HUDEP-2 (cell line): ENCODE measurements around the gene ID2.
A peak's percentile ranks its signal among the peaks of the same experiment; 100 is the strongest.

Source experiments
- DNase-seq, 76 experiments: peaks; one replicate each; lab custom pipeline; 2025; ENCODE audit not compliant: unreplicated experiment in 76 of 76; lab: John Stamatoyannopoulos, UW

Gene ID2

GRCh38 chr2:8666581-8666980 is 15.3 kb upstream of the ID2 start:
- DNase-seq = no peak

- DNase-seq = no peak
Observed at GRCh38 chr2:8667896-8668512, 13.9 kb upstream of the ID2 start.

DNA sequence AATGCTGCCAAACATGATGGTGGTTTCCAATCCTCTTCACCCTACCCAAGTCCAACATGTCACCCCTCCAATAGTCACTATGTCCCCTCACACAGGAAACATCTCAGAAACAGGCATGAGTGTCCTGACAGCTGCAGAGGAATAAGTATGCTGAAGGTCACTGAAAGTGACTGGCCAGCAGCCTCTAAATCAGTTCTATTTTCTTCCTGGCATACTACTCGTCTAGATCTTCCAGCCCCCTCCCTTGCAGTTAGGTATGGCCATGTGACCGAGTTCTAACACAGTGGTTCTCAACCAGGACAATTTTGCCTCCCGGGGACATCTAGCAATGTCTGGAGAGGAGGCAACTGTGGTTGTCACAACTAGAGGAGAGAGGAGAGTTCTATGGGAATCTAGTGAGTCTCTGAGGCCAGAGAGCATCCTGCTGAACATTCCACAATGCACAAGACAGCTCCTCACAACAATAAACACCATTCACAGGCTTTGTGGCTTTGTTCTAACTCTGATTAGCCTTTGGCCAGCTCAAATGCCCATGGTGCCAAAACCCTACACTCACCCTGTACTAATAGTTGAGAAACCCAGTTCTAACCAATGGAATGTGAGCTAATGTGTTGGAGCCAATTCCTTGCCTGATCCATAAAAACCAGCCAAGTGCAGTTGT is 12.6 kb upstream of the ID2 start:
- DNase-seq = no peak

DNA sequence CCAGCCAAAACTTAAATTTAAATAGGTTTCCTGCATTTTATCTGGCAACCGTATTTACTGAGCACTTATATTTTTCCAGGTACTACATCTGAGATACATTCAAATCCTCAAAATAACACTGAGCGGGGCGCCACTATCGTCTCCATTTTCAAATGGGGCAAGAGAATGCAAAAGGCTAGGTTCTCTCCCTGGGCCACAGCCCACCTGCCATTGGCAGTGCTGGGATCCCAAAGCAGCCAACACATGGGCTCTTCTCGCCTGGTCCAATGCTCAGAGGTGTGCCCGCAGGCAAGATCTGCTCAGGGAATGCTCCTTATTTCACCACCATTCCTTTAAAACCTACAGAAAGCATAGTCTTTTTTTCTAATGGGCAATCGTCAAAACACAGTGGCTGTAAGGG is 11.3 kb upstream of the ID2 start:
- DNase-seq = no peak

- no peak for DNase-seq
Observed at GRCh38 chr2:8671176-8671575, 10.7 kb upstream of the ID2 start.

DNA sequence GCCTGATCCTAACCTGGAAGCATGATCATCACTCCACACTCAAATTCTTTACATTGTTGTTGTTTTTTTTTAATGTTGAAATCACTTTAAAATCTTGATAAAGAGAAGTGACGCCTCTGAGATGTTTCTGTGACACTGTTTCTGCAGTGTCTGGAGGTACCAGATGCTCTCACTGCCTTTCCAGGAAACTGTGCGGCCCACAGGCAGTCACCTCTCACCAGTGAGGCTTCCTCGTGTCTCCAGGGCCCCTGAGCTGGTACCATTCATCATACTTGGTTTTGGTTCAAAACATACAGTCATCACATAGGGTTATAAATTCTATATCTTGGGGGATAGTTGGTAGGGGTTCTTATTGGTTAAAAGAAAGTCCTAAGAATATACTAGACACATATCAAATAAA is 10.1 kb upstream of the ID2 start:
- DNase-seq = no peak

GRCh38 chr2:8672940-8673339 is 8.9 kb upstream of the ID2 start:
- no peak for DNase-seq

DNA sequence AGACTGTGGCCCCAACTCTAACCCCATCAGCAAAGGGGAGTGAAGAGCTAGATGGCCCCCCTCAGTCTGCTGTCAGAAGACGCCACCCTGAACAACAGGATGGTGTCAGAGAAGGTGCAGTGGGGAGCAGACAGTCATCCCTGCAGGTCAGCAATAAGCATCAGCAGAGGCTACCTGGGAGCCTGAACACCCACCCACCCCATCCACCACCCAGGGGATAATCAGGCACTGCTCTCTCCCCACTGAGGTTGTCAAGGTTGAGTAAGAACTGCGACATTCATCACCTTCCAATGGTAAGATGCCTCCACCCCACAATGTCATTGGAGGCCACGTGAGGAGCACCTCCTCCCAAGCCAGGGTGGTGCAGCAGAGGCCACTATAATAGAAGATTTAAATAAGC is 8.5 kb upstream of the ID2 start:
- no peak for DNase-seq

- no peak for DNase-seq
Observed at GRCh38 chr2:8674420-8675009, 7.3 kb upstream of the ID2 start.

GRCh38 chr2:8675543-8675942 is 6.3 kb upstream of the ID2 start:
- DNase-seq = no peak

- DNase-seq = peak in 66 of 76 experiments; percentile 15 to 73 (median 58)
Observed at GRCh38 chr2:8676191-8676920, 5.5 kb upstream of the ID2 start.

GRCh38 chr2:8676921-8677645 is 4.8 kb upstream of the ID2 start:
- peak in 32 of 76 experiments; percentile 15 to 68 (median 36) for DNase-seq

DNA sequence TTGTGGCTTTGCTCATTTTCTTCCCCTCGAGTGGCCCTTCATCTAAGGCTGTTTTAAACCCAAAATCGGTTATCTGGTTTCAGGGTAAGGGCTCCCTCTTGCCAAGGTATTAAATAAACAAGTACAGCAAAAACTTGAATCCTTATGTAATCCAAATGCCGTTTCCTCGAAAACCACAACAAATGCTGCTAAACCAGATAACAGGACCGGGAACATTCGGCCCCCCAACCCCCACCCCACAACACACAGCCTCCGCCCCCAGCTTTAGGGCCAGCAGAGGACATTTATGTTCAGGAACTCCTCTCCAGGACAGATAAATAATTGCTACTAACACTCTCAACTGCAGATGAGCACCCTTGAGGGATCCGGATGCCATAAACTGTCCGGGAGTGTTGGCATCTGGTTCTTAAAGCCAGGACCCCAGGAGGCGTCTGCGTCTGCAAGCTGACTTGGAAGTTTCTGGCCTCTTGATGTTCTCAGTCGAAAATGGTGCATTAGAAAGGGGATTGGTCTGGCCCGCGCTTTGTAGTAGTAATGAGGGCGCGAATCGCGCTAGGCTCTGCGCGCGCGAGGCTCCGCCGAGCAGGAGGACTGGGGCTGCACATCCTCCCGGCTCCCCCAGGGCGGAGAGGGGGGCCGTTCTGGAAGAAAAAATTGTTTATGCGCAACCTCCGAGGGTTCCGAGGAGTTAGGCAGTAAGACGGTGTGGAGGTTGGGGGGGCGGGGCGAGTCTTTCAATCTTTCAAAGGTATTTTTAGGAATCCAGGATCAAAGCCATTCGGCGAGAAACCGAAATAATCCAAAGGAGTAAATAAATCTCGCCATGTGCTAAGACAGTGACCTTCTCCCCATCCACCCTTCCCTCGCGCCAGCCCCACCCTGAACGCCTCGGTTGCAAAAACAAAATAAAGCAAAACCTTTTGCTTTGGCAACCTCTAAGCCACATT is 3.9 kb upstream of the ID2 start:
- DNase-seq = peak in 74 of 76 experiments; percentile 38 to 92 (median 79)

DNA sequence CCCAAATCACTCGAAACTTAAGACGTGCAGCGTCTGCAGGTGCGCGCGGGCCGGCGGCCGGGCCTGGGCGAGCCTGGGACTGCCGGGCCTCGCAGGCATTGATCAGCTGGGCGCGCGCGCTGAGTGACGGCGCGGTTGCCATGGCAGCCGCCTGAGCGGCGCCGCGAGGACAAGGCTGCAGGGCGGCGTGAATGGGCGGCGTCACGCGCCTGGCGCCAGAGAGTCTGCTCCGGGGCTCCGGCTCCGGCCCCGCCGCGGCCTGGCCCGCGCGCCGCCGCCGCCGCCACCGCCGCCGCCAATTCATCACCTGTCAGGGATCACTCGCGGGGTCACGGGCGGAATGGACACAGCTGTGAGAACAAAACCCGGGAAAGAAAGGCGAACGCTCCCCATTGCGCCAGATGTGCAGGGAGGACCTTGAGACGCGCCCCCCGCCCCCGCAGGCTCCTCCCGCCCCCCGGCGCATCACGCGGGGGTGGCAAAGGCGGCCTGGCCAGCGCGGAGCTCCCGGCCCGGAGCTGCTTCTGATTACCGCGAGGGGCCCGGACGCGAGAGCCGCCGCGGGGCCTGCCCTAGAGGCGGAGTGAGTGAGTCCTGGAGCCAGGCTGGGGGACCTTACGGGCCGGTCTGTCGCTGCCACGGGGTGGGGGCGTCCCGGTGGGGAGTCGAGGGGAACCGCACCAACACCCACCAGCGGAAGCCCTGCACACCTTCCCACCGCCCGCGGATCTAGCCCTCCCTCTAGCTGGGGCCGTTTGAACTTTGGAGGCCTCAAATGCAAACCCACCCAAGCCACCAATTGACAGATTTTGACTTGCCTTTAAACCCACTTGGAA is 2.9 kb upstream of the ID2 start:
- peak in 75 of 76 experiments; percentile 21 to 91 (median 80) for DNase-seq

- peak in 2 of 76 experiments; percentile 35 to 40 for DNase-seq
Observed at GRCh38 chr2:8679567-8679826, 2.4 kb upstream of the ID2 start.

DNA sequence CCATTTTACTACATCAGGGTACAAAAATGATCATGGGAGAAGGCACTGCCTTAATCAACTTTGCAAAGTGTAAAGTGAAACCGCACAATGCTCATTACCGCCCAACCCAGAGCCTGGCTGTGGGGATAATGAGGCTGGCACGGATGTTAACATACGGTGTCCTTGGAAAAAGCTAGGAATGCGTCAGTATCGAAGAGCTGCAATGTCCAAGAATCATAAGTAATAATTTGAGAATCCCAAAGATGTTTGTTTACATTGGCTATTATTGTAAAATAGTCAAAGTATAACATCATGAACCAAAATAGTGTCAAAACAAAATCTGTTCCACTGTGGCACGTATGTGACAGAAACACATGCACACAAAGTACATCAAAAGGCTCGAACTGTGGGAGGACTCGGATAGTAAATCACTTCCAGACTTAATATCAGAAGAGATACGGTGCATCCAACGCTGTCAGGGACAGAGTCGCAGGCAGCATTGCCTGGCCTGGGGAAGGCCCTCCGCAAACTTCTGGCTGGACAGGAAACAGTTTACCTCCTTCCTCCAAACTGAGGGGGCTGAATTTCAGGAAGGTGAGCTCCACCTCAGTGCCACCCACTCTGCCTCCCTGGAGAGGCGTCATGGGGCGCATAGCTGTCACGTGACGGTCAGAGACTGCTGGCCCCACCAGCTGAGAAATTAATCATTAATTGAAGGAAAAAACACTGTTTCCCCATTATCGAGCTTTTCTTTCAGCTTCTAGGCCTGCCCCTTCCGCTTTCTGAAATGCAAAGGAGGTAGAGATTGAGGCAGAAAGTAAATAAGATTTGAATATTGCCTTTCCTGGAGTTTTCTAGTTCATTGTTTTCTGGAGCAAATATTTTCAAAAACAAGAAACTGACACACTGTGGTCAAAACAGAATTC is 1.8 kb upstream of the ID2 start:
- DNase-seq = peak in 31 of 76 experiments; percentile 7 to 56 (median 20)

GRCh38 chr2:8680822-8681760 is 765 bp upstream of the ID2 start:
- DNase-seq = peak in 59 of 76 experiments; percentile 14 to 78 (median 47)
